GM12878 (cell line): ENCODE data around the gene CMTM2. TPM values are rescaled to one million over a fixed set of nuclear protein-coding genes. Genes with fewer than 3 reads are reported as not detected.

Experiments used
- BMI1 ChIP-seq: fragments of 450-650 bp; IDR thresholded peaks from 2 replicates; pipeline ENCODE4 v1.6.1; 2016; ENCODE audit warnings: mild to moderate bottlenecking, moderate library complexity, borderline replicate concordance
- KDM1A ChIP-seq: fragments of 200-600 bp; sonication (generic); IDR thresholded peaks from 2 replicates; pipeline ENCODE4 v1.6.1; 2016; ENCODE audit warnings: borderline replicate concordance
- MAX ChIP-seq: IDR thresholded peaks from 2 replicates; pipeline ENCODE4 v1.6.1; 2012; ENCODE audit warnings: low read depth, low read length, improper control_type of control experiment
- MYB ChIP-seq: fragments of 150-350 bp; IDR thresholded peaks from 2 replicates; pipeline ENCODE4 v1.6.1; 2014; ENCODE audit warnings: mild to moderate bottlenecking, low read depth, low read length, borderline replicate concordance
- MYC ChIP-seq: IDR thresholded peaks from 2 replicates; pipeline ENCODE4 v1.6.1; 2011; ENCODE audit warnings: mild to moderate bottlenecking, low read length, moderate library complexity, inconsistent platforms; ENCODE audit not compliant: insufficient read depth, insufficient replicate concordance, insufficient read length, severe bottlenecking
- ZBTB11 ChIP-seq: fragments of 450-650 bp; formaldehyde crosslinking; IDR thresholded peaks from 2 replicates; pipeline ENCODE4 v1.5.0; 2022; ENCODE audit warnings: mild to moderate bottlenecking, missing genetic modification characterization
- ZNF622 ChIP-seq: fragments of 450-650 bp; IDR thresholded peaks from 2 replicates; pipeline ENCODE4 v1.6.1; 2017; ENCODE audit warnings: mild to moderate bottlenecking, inconsistent platforms
- polyA plus RNA-seq, 11 experiments: library from polyadenylated mRNA; depleted of rRNA in 4 of 11; unstranded in 6 of 11; stranded (reverse) in 5 of 11; fragments of >200 nt; fragmentation: Nextera tagmentation in 4 of 11; fragmentation: Illumina TruSeq in 1 of 11; extraction: Ambion mirVana in 4 of 11; extraction: Trizol in 1 of 11; gene quantifications; 1 replicate in 1 of 11; 2 replicates in 10 of 11; pipeline versions ENCODE4 v1.2.1 to v1.2.3, GENCODE V29; 2011 to 2016; ENCODE audit warnings: inconsistent platforms in 2 of 11, missing spikeins in 2 of 11, low read depth in 1 of 11
- total RNA-seq, 4 experiments: library from RNA; depleted of rRNA in 3 of 4; stranded (reverse); fragments of >200 nt in 3 of 4; fragmentation: Illumina TruSeq in 1 of 4; extraction: Trizol in 1 of 4; gene quantifications; 2 replicates each; pipeline versions ENCODE4 v1.2.1 to v1.2.3, GENCODE V29; 2013 to 2021
- TF ChIP-seq, protein P1 (sequence below), 3 experiments: IDR thresholded peaks in 2 of 3; conservative IDR thresholded peaks in 1 of 3; 2 replicates each; pipeline ENCODE4 v1.5.1; 2011; ENCODE audit warnings: low read depth in 3 of 3, low read length in 3 of 3, mild to moderate bottlenecking in 3 of 3, control low read depth in 2 of 3, moderate library complexity in 2 of 3, inconsistent platforms in 1 of 3, mixed read lengths in 1 of 3; ENCODE audit not compliant: control insufficient read depth in 2 of 3, insufficient read depth in 1 of 3; ENCODE audit errors: extremely low read depth in 1 of 3
- TF ChIP-seq, protein P2 (sequence below): fragments of 450-650 bp; formaldehyde crosslinking; IDR thresholded peaks from 2 replicates; pipeline ENCODE4 v1.4.0; 2022; ENCODE audit warnings: mild to moderate bottlenecking, moderate library complexity
- TF ChIP-seq, protein P3 (sequence below): fragments of 450-650 bp; IDR thresholded peaks from 2 replicates; pipeline ENCODE4 v1.6.1; 2018; ENCODE audit warnings: borderline replicate concordance, mild to moderate bottlenecking; ENCODE audit not compliant: partially characterized antibody

Gene CMTM2
- total and polyA plus RNA-seq, 10 of the 15 experiments (the other 5 are each of a cell fraction or from before 2014, with no cell fraction given), result 0.26 to 0.34 TPM; not detected in 8

DNA sequence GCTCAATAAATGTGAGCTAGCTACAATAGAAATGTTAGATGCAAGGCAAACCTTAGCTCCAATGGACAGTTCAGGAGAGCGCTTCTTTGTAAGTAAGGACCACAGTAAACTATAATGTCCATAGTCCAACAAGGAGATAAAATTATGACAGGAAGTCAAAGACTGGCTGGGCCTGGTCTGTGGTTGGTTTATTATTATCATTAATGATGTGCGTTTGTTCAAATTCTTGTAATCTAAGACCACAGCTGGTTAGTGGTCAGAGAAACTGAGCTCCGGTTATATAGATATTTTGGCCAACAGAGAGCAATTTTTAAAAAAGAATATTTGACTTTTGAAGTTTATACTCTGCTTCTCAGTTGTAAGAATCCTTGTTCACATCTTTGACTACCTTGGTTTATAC, 4.7 kb upstream of the CMTM2 start (continued):
- TF ChIP-seq MYC (no peak), BMI1 (no peak), KDM1A (no peak), ZNF622 (no peak), MAX (no peak), ZBTB11 (CRISPR knock-in tag) (no peak), MYB (no peak)
- TF ChIP-seq, protein P1, sequence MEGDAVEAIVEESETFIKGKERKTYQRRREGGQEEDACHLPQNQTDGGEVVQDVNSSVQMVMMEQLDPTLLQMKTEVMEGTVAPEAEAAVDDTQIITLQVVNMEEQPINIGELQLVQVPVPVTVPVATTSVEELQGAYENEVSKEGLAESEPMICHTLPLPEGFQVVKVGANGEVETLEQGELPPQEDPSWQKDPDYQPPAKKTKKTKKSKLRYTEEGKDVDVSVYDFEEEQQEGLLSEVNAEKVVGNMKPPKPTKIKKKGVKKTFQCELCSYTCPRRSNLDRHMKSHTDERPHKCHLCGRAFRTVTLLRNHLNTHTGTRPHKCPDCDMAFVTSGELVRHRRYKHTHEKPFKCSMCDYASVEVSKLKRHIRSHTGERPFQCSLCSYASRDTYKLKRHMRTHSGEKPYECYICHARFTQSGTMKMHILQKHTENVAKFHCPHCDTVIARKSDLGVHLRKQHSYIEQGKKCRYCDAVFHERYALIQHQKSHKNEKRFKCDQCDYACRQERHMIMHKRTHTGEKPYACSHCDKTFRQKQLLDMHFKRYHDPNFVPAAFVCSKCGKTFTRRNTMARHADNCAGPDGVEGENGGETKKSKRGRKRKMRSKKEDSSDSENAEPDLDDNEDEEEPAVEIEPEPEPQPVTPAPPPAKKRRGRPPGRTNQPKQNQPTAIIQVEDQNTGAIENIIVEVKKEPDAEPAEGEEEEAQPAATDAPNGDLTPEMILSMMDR (IDR thresholded peaks at IDR 0.05 in 2 of 3, conservative IDR thresholded peaks at IDR 0.05 in 1 of 3; ENCODE audit: control insufficient read depth in 2 of 3, extremely low read depth in 1 of 3, insufficient read depth in 1 of 3, low read depth in 3 of 3, low read length in 3 of 3), result no peak
- TF ChIP-seq, protein P2, sequence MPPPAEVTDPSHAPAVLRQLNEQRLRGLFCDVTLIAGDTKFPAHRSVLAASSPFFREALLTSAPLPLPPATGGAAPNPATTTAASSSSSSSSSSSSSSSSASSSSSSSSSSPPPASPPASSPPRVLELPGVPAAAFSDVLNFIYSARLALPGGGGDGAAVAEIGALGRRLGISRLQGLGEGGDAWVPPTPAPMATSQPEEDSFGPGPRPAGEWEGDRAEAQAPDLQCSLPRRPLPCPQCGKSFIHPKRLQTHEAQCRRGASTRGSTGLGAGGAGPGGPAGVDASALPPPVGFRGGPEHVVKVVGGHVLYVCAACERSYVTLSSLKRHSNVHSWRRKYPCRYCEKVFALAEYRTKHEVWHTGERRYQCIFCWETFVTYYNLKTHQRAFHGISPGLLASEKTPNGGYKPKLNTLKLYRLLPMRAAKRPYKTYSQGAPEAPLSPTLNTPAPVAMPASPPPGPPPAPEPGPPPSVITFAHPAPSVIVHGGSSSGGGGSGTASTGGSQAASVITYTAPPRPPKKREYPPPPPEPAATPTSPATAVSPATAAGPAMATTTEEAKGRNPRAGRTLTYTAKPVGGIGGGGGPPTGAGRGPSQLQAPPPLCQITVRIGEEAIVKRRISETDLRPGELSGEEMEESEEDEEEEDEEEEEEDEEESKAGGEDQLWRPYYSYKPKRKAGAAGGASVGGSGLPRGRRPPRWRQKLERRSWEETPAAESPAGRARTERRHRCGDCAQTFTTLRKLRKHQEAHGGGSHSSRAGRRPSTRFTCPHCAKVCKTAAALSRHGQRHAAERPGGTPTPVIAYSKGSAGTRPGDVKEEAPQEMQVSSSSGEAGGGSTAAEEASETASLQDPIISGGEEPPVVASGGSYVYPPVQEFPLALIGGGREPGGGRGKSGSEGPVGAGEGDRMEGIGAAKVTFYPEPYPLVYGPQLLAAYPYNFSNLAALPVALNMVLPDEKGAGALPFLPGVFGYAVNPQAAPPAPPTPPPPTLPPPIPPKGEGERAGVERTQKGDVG (CRISPR knock-in tag), result no peak
- TF ChIP-seq, protein P3, sequence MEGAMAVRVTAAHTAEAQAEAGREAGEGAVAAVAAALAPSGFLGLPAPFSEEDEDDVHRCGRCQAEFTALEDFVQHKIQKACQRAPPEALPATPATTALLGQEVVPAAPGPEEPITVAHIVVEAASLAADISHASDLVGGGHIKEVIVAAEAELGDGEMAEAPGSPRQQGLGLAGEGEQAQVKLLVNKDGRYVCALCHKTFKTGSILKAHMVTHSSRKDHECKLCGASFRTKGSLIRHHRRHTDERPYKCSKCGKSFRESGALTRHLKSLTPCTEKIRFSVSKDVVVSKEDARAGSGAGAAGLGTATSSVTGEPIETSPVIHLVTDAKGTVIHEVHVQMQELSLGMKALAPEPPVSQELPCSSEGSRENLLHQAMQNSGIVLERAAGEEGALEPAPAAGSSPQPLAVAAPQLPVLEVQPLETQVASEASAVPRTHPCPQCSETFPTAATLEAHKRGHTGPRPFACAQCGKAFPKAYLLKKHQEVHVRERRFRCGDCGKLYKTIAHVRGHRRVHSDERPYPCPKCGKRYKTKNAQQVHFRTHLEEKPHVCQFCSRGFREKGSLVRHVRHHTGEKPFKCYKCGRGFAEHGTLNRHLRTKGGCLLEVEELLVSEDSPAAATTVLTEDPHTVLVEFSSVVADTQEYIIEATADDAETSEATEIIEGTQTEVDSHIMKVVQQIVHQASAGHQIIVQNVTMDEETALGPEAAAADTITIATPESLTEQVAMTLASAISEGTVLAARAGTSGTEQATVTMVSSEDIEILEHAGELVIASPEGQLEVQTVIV, result no peak
